Measurements from ENCODE around the gene CXCR2. TPM values are rescaled to one million over a fixed set of nuclear protein-coding genes. Genes with fewer than 3 reads are reported as not detected.

The CXCR2 gene
- total and polyA plus RNA-seq, 4 donors: 0.47 to 1.8 (median 0.97) TPM

DNA sequence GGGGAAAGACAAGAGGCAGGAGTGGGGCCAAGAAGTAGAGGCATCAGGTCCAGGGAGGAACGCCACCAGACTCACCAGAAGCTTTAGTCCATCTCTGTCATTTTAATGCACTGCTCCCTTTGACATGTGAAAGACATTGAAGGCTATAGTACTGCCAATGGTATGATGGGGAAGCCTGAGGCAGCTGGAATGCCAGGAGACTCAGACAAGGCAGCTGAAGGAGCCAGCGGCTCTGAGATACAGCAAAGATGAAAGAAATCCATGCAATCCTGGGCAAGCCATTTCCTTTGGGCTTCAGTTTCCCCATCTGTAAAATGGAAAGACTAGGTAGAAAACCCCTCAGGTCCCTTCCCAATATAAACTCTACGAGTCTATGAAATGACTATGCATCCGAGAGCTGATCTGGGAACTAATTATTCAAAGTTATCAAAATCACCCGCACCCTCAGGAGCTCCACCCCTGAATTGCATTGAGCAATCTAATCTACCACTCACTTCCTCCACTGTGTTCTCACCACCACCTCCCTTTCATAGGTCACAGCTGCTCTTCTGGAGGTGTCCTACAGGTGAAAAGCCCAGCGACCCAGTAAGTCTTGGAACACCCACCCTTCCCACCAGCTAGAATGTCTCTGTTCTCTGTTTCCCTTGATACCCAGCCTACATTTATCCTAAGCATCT, 3.1 kb downstream of the CXCR2 start:
- H3K9me3 ChIP-seq (ENCODE audit: control insufficient read depth in 4 of 4, low read length in 3 of 4): no peaks in the 10 kb centered on the region
- H3K4me1 ChIP-seq (ENCODE audit: control insufficient read depth in 4 of 4, insufficient read depth in 4 of 4, low read length in 3 of 4): no peaks in the 10 kb centered on the region
- peaks cover 0 to 7% (median 0%) of the 10 kb centered on the region in 4 donors for H3K27me3 ChIP-seq (ENCODE audit: control insufficient read depth in 4 of 4, insufficient read depth in 4 of 4, low read length in 3 of 4)
- no peak for DNase-seq (ENCODE audit: low spot score)
- TF ChIP-seq EGR1 (IDR thresholded peaks at IDR 0.05; ENCODE audit: low read depth in 2 of 2): no peak
- no peak for TF ChIP-seq YY1 (IDR thresholded peaks at IDR 0.05)
- no peak for TF ChIP-seq HNF4A (conservative IDR thresholded peaks at IDR 0.05)
- TF ChIP-seq FOXA1 (IDR thresholded peaks at IDR 0.05): no peak
- TF ChIP-seq JUND (IDR thresholded peaks at IDR 0.05): no peak
- TF ChIP-seq HNF4G (IDR thresholded peaks at IDR 0.05): no peak
- no peak for TF ChIP-seq RAD21 (IDR thresholded peaks at IDR 0.05)
- TF ChIP-seq ATF3 (IDR thresholded peaks at IDR 0.05): no peak
- TF ChIP-seq, protein P1, sequence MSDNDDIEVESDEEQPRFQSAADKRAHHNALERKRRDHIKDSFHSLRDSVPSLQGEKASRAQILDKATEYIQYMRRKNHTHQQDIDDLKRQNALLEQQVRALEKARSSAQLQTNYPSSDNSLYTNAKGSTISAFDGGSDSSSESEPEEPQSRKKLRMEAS (IDR thresholded peaks at IDR 0.05): no peak
- TF ChIP-seq NR2F2 (IDR thresholded peaks at IDR 0.05): no peak
- TF ChIP-seq REST (IDR thresholded peaks at IDR 0.05): no peak
- no peak for TF ChIP-seq CTCF (IDR thresholded peaks at IDR 0.05; ENCODE audit: low read depth, low read length, missing input control)
- TF ChIP-seq RXRA (IDR thresholded peaks at IDR 0.05): no peak
- TF ChIP-seq TAF1 (conservative IDR thresholded peaks at IDR 0.05): no peak
- no peak for TF ChIP-seq FOXA2 (IDR thresholded peaks at IDR 0.05)
- no peak for TF ChIP-seq GABPA (IDR thresholded peaks at IDR 0.05 in 1 of 2, conservative IDR thresholded peaks at IDR 0.05 in 1 of 2)
- TF ChIP-seq SP1 (IDR thresholded peaks at IDR 0.05): no peak
- no peak for TF ChIP-seq ZBTB33 (IDR thresholded peaks at IDR 0.05)
- no peak overlapping the region for H3K4me3 ChIP-seq (ENCODE audit: low read depth in 1 of 3, low read length in 3 of 3)
- WGBS: 73% methylated on average over 6 of the region's 6 CpGs
- no peaks in the 10 kb centered on the region for H3K36me3 ChIP-seq (ENCODE audit: control insufficient read depth in 4 of 4, insufficient read depth in 3 of 4, low read depth in 1 of 4, low read length in 3 of 4)
- no peak overlapping the region for H3K27ac ChIP-seq (ENCODE audit: low read depth in 1 of 2, low read length in 2 of 2)
- peak overlapping the region in 1 of 2 donors; percentile 25 for H3K9ac ChIP-seq (ENCODE audit: low read depth in 1 of 2, low read length in 2 of 2)
